HEK293 (cell line): ENCODE results near the gene NPTX1.

Experiments
- SP3 ChIP-seq: fragments of 450-650 bp; formaldehyde crosslinking; IDR thresholded peaks from 2 replicates; pipeline ENCODE4 v1.5.1; 2016; ENCODE audit warnings: missing biosample characterization, missing genetic modification characterization
- YY1 ChIP-seq: fragments of 450-650 bp; formaldehyde crosslinking; IDR thresholded peaks from 2 replicates; pipeline ENCODE4 v1.5.1; 2018; ENCODE audit warnings: missing biosample characterization, missing genetic modification characterization
- ZNF324 ChIP-seq: fragments of 450-650 bp; formaldehyde crosslinking; IDR thresholded peaks from 2 replicates; pipeline ENCODE4 v1.5.1; 2016; ENCODE audit warnings: missing biosample characterization, missing genetic modification characterization
- ZNF350 ChIP-seq: fragments of 450-650 bp; formaldehyde crosslinking; IDR thresholded peaks from 2 replicates; pipeline ENCODE4 v1.5.0; 2017; ENCODE audit warnings: missing biosample characterization, mild to moderate bottlenecking, missing genetic modification characterization
- ZNF48 ChIP-seq: fragments of 450-650 bp; formaldehyde crosslinking; IDR thresholded peaks from 2 replicates; pipeline ENCODE4 v1.5.1; 2016; ENCODE audit warnings: missing biosample characterization, missing genetic modification characterization
- ZNF776 ChIP-seq: fragments of 450-650 bp; formaldehyde crosslinking; IDR thresholded peaks from 2 replicates; pipeline ENCODE4 v1.5.0; 2017; ENCODE audit warnings: missing biosample characterization, missing genetic modification characterization, borderline replicate concordance
- TF ChIP-seq, protein P1 (sequence below): fragments of 450-650 bp; formaldehyde crosslinking; IDR thresholded peaks from 2 replicates; pipeline ENCODE4 v1.5.1; 2016; ENCODE audit warnings: missing biosample characterization, missing genetic modification characterization
- TF ChIP-seq, protein P2 (sequence below): fragments of 450-650 bp; formaldehyde crosslinking; IDR thresholded peaks from 2 replicates; pipeline ENCODE4 v1.5.1; 2016; ENCODE audit warnings: missing biosample characterization, missing genetic modification characterization
- TF ChIP-seq, protein P3 (sequence below): fragments of 450-650 bp; formaldehyde crosslinking; IDR thresholded peaks from 2 replicates; pipeline ENCODE4 v1.5.1; 2016; ENCODE audit warnings: missing biosample characterization, missing genetic modification characterization

DNA sequence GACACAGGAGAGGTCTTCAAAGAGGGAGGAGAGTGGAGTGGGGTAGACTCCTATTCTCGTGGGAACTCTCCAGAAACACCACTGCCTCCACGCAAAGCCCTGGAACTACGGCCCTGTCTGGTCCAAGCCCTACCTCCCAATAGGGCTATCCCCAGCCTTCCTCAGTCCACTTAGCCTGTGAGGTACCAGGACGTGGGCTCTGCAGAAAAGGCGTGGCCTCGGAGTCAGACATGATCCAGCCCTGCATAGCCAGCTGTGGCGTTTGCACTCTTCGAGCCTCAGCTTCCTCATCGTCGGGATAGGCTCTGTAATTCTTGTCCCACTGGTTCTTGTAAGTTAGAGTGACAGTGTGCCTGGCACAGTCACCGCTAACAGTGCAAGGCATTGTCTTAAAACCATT lies 47.6 kb downstream of the NPTX1 start:
- TF ChIP-seq, protein P1, sequence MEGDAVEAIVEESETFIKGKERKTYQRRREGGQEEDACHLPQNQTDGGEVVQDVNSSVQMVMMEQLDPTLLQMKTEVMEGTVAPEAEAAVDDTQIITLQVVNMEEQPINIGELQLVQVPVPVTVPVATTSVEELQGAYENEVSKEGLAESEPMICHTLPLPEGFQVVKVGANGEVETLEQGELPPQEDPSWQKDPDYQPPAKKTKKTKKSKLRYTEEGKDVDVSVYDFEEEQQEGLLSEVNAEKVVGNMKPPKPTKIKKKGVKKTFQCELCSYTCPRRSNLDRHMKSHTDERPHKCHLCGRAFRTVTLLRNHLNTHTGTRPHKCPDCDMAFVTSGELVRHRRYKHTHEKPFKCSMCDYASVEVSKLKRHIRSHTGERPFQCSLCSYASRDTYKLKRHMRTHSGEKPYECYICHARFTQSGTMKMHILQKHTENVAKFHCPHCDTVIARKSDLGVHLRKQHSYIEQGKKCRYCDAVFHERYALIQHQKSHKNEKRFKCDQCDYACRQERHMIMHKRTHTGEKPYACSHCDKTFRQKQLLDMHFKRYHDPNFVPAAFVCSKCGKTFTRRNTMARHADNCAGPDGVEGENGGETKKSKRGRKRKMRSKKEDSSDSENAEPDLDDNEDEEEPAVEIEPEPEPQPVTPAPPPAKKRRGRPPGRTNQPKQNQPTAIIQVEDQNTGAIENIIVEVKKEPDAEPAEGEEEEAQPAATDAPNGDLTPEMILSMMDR (tag by site-specific recombination) = no peak
- TF ChIP-seq, protein P2, sequence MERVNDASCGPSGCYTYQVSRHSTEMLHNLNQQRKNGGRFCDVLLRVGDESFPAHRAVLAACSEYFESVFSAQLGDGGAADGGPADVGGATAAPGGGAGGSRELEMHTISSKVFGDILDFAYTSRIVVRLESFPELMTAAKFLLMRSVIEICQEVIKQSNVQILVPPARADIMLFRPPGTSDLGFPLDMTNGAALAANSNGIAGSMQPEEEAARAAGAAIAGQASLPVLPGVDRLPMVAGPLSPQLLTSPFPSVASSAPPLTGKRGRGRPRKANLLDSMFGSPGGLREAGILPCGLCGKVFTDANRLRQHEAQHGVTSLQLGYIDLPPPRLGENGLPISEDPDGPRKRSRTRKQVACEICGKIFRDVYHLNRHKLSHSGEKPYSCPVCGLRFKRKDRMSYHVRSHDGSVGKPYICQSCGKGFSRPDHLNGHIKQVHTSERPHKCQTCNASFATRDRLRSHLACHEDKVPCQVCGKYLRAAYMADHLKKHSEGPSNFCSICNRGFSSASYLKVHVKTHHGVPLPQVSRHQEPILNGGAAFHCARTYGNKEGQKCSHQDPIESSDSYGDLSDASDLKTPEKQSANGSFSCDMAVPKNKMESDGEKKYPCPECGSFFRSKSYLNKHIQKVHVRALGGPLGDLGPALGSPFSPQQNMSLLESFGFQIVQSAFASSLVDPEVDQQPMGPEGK (tag by site-specific recombination) = no peak
- TF ChIP-seq, protein P3, sequence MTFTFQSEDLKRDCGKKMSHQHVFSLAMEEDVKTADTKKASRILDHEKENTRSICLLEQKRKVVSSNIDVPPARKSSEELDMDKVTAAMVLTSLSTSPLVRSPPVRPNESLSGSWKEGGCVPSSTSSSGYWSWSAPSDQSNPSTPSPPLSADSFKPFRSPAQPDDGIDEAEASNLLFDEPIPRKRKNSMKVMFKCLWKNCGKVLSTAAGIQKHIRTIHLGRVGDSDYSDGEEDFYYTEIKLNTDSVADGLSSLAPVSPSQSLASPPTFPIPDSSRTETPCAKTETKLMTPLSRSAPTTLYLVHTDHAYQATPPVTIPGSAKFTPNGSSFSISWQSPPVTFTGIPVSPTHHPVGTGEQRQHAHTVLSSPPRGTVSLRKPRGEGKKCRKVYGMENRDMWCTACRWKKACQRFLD (tag by site-specific recombination) = no peak
- no peak for TF ChIP-seq ZNF776 (tag by site-specific recombination)
- no peak for TF ChIP-seq YY1 (tag by site-specific recombination)
- TF ChIP-seq ZNF48 = no peak
- TF ChIP-seq ZNF324 (tag by site-specific recombination) = no peak
- TF ChIP-seq ZNF350 (tag by site-specific recombination) = no peak
- no peak for TF ChIP-seq SP3
